Epithelial cell of esophagus (primary cell): Measurements from ENCODE around the gene IPO13.

ENCODE experiments used
- DNase-seq: peaks from one replicate; pipeline ENCODE4 v3.0.0; 2010; ENCODE audit warnings: low read depth
- H3K4me3 ChIP-seq: 2 replicates; pipeline ENCODE4 v1.5.1; 2011; ENCODE audit warnings: mild to moderate bottlenecking, low read length, control low read depth
- TF ChIP-seq, protein P1 (sequence below): IDR thresholded peaks from 2 replicates; pipeline ENCODE4 v1.5.1; 2011; ENCODE audit warnings: low read depth, mild to moderate bottlenecking, low read length, control low read depth, inconsistent platforms; ENCODE audit not compliant: insufficient read depth; ENCODE audit errors: missing control alignments

IPO13 gene

DNA sequence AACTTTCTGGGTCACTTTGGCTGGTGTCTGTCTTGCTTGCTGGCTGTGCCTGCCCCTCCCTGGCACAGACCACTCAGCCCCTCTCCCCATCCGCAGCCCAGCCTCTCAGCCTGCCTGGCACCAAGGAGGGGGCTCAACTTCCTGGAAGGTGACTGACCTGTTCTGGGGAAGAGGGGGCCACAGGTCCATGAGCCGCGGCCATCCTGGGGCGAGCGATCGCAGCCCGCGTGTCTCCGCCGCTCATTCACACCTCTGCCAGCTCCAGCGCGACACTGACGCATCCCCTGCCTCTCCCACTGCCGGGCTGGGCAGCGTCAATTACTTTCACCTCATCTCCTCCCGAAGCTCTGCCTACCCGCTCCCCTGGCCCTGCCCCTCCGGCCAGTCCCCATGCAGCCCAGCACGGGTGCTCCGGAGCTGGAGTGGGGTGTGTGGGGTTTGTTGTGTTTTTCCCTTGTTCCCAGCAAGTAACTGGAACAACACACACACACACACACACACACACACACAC lies 70.2 kb downstream of the IPO13 start:
- DNase-seq, result no peak
- TF ChIP-seq, protein P1, sequence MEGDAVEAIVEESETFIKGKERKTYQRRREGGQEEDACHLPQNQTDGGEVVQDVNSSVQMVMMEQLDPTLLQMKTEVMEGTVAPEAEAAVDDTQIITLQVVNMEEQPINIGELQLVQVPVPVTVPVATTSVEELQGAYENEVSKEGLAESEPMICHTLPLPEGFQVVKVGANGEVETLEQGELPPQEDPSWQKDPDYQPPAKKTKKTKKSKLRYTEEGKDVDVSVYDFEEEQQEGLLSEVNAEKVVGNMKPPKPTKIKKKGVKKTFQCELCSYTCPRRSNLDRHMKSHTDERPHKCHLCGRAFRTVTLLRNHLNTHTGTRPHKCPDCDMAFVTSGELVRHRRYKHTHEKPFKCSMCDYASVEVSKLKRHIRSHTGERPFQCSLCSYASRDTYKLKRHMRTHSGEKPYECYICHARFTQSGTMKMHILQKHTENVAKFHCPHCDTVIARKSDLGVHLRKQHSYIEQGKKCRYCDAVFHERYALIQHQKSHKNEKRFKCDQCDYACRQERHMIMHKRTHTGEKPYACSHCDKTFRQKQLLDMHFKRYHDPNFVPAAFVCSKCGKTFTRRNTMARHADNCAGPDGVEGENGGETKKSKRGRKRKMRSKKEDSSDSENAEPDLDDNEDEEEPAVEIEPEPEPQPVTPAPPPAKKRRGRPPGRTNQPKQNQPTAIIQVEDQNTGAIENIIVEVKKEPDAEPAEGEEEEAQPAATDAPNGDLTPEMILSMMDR, result no peak
- no peak overlapping the region for H3K4me3 ChIP-seq
